K562 (cell line): ENCODE results near the gene OR10P1. TPM values are rescaled to one million over a fixed set of nuclear protein-coding genes. Genes with fewer than 3 reads are reported as not detected.

ENCODE experiments used
- ATAC-seq: fragments of 200-7000 bp; cut with Tn5 transposase; 3 replicates; pipeline ENCODE4 v1.9.1; 2020; ENCODE audit warnings: moderate library complexity
- BruUV-seq: library from RNA; stranded (reverse); fragments of 400-500 nt; replicated peaks from 2 replicates; lab custom pipeline; 2021; lab: Mats Ljungman, UMichigan
- CTCF ChIA-PET: fragments of 300-600 bp; formaldehyde crosslinking; extraction: SDS; loops from one replicate; lab custom pipeline; 2021; ENCODE audit warnings: low intra/inter-chr PET ratio; lab: Yijun Ruan, JAX
- POLR2A ChIA-PET: fragments of 300-600, 350-650 bp; sonication (Branson Sonifier 250); formaldehyde crosslinking; extraction: SDS; loops from one replicate; lab custom pipeline; 2021; ENCODE audit warnings: antibody characterized with exemption, inconsistent platforms; lab: Yijun Ruan, JAX
- DNase-seq, 4 experiments: peaks; one replicate each; pipeline versions ENCODE4 v3.0.0 to v3.0.0-alpha.2; 2011 to 2018; ENCODE audit warnings: low spot score in 3 of 4, mixed read lengths in 3 of 4; ENCODE audit errors: extremely low read depth in 1 of 4
- FAIRE-seq: peaks from 2 replicates; lab custom pipeline; 2011; peaks lifted over from hg19 to GRCh38; lab: Jason Lieb, UNC
- H2AFZ ChIP-seq: 2 replicates; pipeline ENCODE4 v1.6.0; 2011; ENCODE audit warnings: low read depth, low read length, control low read depth, inconsistent platforms
- H3K27ac ChIP-seq: fragments of 200-600 bp; 3 replicates; pipeline ENCODE4 v1.8.0; 2011; ENCODE audit warnings: low read depth, mild to moderate bottlenecking, control low read depth, inconsistent platforms, low read length, moderate library complexity, mixed read lengths; ENCODE audit errors: extremely low read depth
- H3K27me3 ChIP-seq, 2 experiments: fragments of 300-600 bp in 1 of 2; 2 replicates in 1 of 2; 3 replicates in 1 of 2; pipeline versions ENCODE4 v1.6.0 to v1.8.0; 2011; ENCODE audit warnings: inconsistent platforms in 2 of 2, low read length in 2 of 2, mild to moderate bottlenecking in 1 of 2, mixed read lengths in 1 of 2, moderate library complexity in 1 of 2; ENCODE audit not compliant: control insufficient read depth in 2 of 2, insufficient read depth in 2 of 2
- H3K36me3 ChIP-seq: fragments of 300-600 bp; 3 replicates; pipeline ENCODE4 v1.8.0; 2011; ENCODE audit warnings: mild to moderate bottlenecking, low read length, inconsistent platforms; ENCODE audit not compliant: control insufficient read depth, insufficient read depth
- H3K4me1 ChIP-seq, 2 experiments: fragments of 200-600 bp in 1 of 2; replicated peaks in 1 of 2; 2 replicates in 1 of 2; 3 replicates in 1 of 2; pipeline versions ENCODE4 v1.5.1 to v1.8.0; 2011; ENCODE audit warnings: inconsistent platforms in 2 of 2, low read length in 2 of 2, mild to moderate bottlenecking in 1 of 2, mixed read lengths in 1 of 2, moderate library complexity in 1 of 2; ENCODE audit not compliant: control insufficient read depth in 2 of 2, insufficient read depth in 2 of 2
- H3K4me2 ChIP-seq: 2 replicates; pipeline ENCODE4 v1.6.1; 2011; ENCODE audit warnings: low read length, control low read depth, inconsistent platforms, mixed read lengths; ENCODE audit not compliant: insufficient read depth
- H3K4me3 ChIP-seq: fragments of 200-600 bp; sonication (generic), shearing (Covaris generic); 2 replicates; pipeline ENCODE4 v1.5.1; 2016; ENCODE audit warnings: control low read depth, inconsistent platforms
- H3K79me2 ChIP-seq: fragments of 200-600 bp; 3 replicates; pipeline ENCODE4 v1.8.0; 2011; ENCODE audit warnings: low read length, inconsistent platforms; ENCODE audit not compliant: control insufficient read depth, insufficient read depth
- H3K9ac ChIP-seq, 2 experiments: 2 replicates each; pipeline versions ENCODE4 v1.6.0 to v1.6.1; 2011; ENCODE audit warnings: low read depth in 2 of 2, low read length in 2 of 2, control low read depth in 1 of 2, inconsistent platforms in 1 of 2, mild to moderate bottlenecking in 1 of 2, mixed read lengths in 1 of 2; ENCODE audit not compliant: insufficient read depth in 1 of 2
- H3K9me1 ChIP-seq: one replicate; pipeline ENCODE4 v1.6.0; 2011; ENCODE audit warnings: inconsistent platforms, mild to moderate bottlenecking, low read length, moderate library complexity; ENCODE audit not compliant: control insufficient read depth, insufficient read depth
- H3K9me3 ChIP-seq: replicated peaks from 2 replicates; pipeline ENCODE4 v1.5.1; 2011; ENCODE audit warnings: low read depth, low read length, inconsistent platforms; ENCODE audit not compliant: control insufficient read depth, insufficient read depth
- H4K20me1 ChIP-seq: replicated peaks from 2 replicates; pipeline ENCODE4 v1.6.1; 2011; ENCODE audit warnings: low read length, inconsistent platforms, mixed read lengths; ENCODE audit not compliant: control insufficient read depth, insufficient read depth
- CHD2 ChIP-seq: IDR thresholded peaks from 2 replicates; pipeline ENCODE4 v1.6.1; 2011; ENCODE audit warnings: low read depth, low read length
- CREB1 ChIP-seq, 2 experiments: sonication (generic) in 1 of 2; formaldehyde crosslinking in 1 of 2; IDR thresholded peaks; 2 replicates each; pipeline versions ENCODE4 v1.6.1 to v1.8.0; 2012 to 2022; ENCODE audit warnings: inconsistent platforms in 1 of 2, mild to moderate bottlenecking in 1 of 2, missing genetic modification reagents in 1 of 2, moderate library complexity in 1 of 2
- KAT2B ChIP-seq: IDR thresholded peaks from one replicate; pipeline ENCODE4 v1.6.1; 2012; ENCODE audit warnings: low read depth, mild to moderate bottlenecking, control low read depth, inconsistent platforms, low read length, moderate library complexity
- SMAD4 ChIP-seq: fragments of 250-450 bp; sonication (Bioruptor Pico); conservative IDR thresholded peaks from 2 replicates; pipeline ENCODE4 v1.8.0; 2021; ENCODE audit warnings: inconsistent platforms, mild to moderate bottlenecking, moderate library complexity
- SNRNP70 ChIP-seq: fragments of 200-400 bp; formaldehyde crosslinking; optimal IDR thresholded peaks from 2 replicates; pipeline ENCODE3; 2017; ENCODE audit warnings: low read depth, low read length
- YY1 ChIP-seq, 3 experiments: IDR thresholded peaks; 2 replicates each; pipeline ENCODE4 v1.6.1; 2011; ENCODE audit warnings: low read length in 2 of 3, mild to moderate bottlenecking in 2 of 3, moderate library complexity in 2 of 3, borderline replicate concordance in 1 of 3, control low read depth in 1 of 3, low read depth in 1 of 3; ENCODE audit not compliant: insufficient read depth in 3 of 3, insufficient replicate concordance in 2 of 3, control insufficient read depth in 1 of 3, insufficient read length in 1 of 3; ENCODE audit errors: extremely low read depth in 1 of 3
- ZC3H4 ChIP-seq: sonication (generic); formaldehyde crosslinking; IDR thresholded peaks from 2 replicates; pipeline ENCODE4 v1.9.0; 2021; ENCODE audit warnings: missing genetic modification reagents, borderline replicate concordance
- ZNF583 ChIP-seq: fragments of 250-450 bp; sonication (Bioruptor Pico); IDR thresholded peaks from 2 replicates; pipeline ENCODE4 v1.4.0; 2020
- ZNF644 ChIP-seq: fragments of 200-800 bp; sonication (Bioruptor generic); IDR thresholded peaks from 2 replicates; pipeline ENCODE4 v1.6.1; 2016; ENCODE audit warnings: low read depth, missing genetic modification characterization, missing compliant biosample characterization
- WGBS: fragments of 100-300 bp; shearing (Covaris generic); methylation state at CpG from one replicate; pipeline ENCODE4 v1.1.6; 2016; ENCODE audit warnings: low coverage, mixed read lengths; ENCODE audit not compliant: insufficient coverage; ENCODE audit errors: missing lambda C conversion rate; 5-methylcytosine and 5-hydroxymethylcytosine counted together
- in situ Hi-C: fragments of 300-500 bp; cut with MboI; formaldehyde crosslinking; loops from 4 replicates; pipeline ENCODE4 v1.15.0; 2018; ENCODE audit warnings: inconsistent platforms, mixed read lengths
- intact Hi-C: fragments of 100-400 bp; cut with micrococcal nuclease; formaldehyde crosslinking; loops from 2 replicates; pipeline ENCODE4 v1.14.2; 2022
- polyA plus RNA-seq, 8 experiments: library from polyadenylated mRNA; depleted of rRNA in 4 of 8; stranded (reverse) in 5 of 8; unstranded in 3 of 8; fragments of >200 nt; fragmentation: Nextera tagmentation in 2 of 8; fragmentation: Illumina TruSeq in 1 of 8; extraction: Ambion mirVana in 2 of 8; extraction: Trizol in 1 of 8; gene quantifications; 2 replicates each; pipeline versions ENCODE4 v1.2.1 to v1.2.3, GENCODE V29; 2011 to 2014; ENCODE audit warnings: inconsistent platforms in 1 of 8, missing spikeins in 1 of 8
- total RNA-seq, 7 experiments: library from RNA; depleted of rRNA in 6 of 7; stranded (reverse); fragments of >200 nt in 6 of 7; fragmentation: Illumina TruSeq in 2 of 7; extraction: Trizol in 2 of 7; gene quantifications; 2 replicates each; pipeline versions ENCODE4 v1.2.1 to v1.2.3, GENCODE V29; 2011 to 2021; ENCODE audit warnings: low replicate concordance in 1 of 7
- TF ChIP-seq, protein P1 (sequence below): fragments of 200-600 bp; sonication (generic); IDR thresholded peaks from one replicate; pipeline ENCODE4 v1.6.1; 2012; ENCODE audit warnings: mild to moderate bottlenecking, low read depth, low read length, inconsistent platforms

OR10P1 gene
- total and polyA plus RNA-seq, 9 of the 15 experiments (the other 6 are each of a cell fraction or from before 2014, with no cell fraction given), result not detected

DNA sequence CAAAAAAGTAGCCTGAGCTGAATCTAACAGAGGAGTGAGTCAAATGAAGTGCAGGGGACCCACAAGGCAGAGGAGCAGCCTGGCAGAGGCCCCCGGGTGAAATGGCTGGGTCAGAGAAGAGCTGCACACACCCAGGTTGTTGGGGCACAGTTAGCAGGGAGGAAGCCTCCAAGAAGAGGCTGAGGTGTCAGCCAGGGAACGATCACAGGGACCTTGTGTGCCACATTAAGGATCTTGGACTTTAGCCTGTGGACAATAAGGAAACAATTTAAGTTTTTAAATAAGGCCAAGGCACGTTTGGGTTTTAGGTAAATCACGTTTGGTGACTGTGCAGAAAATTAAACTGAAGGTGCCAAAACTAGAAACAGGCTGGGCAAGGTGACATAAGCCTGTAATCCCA, 35.1 kb downstream of the OR10P1 start:
- Histone ChIP-seq H3K9ac (peak overlapping the region in 1 of 2 experiments; percentile 57; a peak in 1 of 4 replicates), H3K27ac (no peak overlapping the region), H3K4me3 (no peak overlapping the region), H2AFZ (no peak overlapping the region), H3K9me3 (no peaks in the 10 kb centered on the region), H3K79me2 (no peaks in the 10 kb centered on the region), H3K36me3 (no peaks in the 10 kb centered on the region), H3K27me3 (peaks cover 1 to 4% of the 10 kb centered on the region in 2 experiments; a peak in 3 of 5 replicates), H3K4me2 (no peak overlapping the region), H3K9me1 (no peaks in the 10 kb centered on the region), H4K20me1 (no peaks in the 10 kb centered on the region), H3K4me1 (no peaks in the 10 kb centered on the region)
- WGBS, result 2% methylated on average over 4 of the region's 4 CpGs
- TF ChIP-seq SNRNP70 (no peak), ZC3H4 (no peak), ZNF583 (CRISPR knock-in tag) (no peak), CHD2 (no peak), YY1 (IDR thresholded peaks at IDR 0.05; ENCODE audit: borderline replicate concordance in 1 of 3, control insufficient read depth in 1 of 3, extremely low read depth in 1 of 3, insufficient read depth in 3 of 3, insufficient read length in 1 of 3, insufficient replicate concordance in 2 of 3, low read depth in 1 of 3, low read length in 2 of 3) (no peak), SMAD4 (CRISPR knock-in tag) (no peak), KAT2B (no peak), ZNF644 (tag) (no peak), CREB1 (IDR thresholded peaks at IDR 0.05) (no peak), CREB1 (CRISPR knock-in tag; IDR thresholded peaks at IDR 0.05) (no peak)
- TF ChIP-seq, protein P1, sequence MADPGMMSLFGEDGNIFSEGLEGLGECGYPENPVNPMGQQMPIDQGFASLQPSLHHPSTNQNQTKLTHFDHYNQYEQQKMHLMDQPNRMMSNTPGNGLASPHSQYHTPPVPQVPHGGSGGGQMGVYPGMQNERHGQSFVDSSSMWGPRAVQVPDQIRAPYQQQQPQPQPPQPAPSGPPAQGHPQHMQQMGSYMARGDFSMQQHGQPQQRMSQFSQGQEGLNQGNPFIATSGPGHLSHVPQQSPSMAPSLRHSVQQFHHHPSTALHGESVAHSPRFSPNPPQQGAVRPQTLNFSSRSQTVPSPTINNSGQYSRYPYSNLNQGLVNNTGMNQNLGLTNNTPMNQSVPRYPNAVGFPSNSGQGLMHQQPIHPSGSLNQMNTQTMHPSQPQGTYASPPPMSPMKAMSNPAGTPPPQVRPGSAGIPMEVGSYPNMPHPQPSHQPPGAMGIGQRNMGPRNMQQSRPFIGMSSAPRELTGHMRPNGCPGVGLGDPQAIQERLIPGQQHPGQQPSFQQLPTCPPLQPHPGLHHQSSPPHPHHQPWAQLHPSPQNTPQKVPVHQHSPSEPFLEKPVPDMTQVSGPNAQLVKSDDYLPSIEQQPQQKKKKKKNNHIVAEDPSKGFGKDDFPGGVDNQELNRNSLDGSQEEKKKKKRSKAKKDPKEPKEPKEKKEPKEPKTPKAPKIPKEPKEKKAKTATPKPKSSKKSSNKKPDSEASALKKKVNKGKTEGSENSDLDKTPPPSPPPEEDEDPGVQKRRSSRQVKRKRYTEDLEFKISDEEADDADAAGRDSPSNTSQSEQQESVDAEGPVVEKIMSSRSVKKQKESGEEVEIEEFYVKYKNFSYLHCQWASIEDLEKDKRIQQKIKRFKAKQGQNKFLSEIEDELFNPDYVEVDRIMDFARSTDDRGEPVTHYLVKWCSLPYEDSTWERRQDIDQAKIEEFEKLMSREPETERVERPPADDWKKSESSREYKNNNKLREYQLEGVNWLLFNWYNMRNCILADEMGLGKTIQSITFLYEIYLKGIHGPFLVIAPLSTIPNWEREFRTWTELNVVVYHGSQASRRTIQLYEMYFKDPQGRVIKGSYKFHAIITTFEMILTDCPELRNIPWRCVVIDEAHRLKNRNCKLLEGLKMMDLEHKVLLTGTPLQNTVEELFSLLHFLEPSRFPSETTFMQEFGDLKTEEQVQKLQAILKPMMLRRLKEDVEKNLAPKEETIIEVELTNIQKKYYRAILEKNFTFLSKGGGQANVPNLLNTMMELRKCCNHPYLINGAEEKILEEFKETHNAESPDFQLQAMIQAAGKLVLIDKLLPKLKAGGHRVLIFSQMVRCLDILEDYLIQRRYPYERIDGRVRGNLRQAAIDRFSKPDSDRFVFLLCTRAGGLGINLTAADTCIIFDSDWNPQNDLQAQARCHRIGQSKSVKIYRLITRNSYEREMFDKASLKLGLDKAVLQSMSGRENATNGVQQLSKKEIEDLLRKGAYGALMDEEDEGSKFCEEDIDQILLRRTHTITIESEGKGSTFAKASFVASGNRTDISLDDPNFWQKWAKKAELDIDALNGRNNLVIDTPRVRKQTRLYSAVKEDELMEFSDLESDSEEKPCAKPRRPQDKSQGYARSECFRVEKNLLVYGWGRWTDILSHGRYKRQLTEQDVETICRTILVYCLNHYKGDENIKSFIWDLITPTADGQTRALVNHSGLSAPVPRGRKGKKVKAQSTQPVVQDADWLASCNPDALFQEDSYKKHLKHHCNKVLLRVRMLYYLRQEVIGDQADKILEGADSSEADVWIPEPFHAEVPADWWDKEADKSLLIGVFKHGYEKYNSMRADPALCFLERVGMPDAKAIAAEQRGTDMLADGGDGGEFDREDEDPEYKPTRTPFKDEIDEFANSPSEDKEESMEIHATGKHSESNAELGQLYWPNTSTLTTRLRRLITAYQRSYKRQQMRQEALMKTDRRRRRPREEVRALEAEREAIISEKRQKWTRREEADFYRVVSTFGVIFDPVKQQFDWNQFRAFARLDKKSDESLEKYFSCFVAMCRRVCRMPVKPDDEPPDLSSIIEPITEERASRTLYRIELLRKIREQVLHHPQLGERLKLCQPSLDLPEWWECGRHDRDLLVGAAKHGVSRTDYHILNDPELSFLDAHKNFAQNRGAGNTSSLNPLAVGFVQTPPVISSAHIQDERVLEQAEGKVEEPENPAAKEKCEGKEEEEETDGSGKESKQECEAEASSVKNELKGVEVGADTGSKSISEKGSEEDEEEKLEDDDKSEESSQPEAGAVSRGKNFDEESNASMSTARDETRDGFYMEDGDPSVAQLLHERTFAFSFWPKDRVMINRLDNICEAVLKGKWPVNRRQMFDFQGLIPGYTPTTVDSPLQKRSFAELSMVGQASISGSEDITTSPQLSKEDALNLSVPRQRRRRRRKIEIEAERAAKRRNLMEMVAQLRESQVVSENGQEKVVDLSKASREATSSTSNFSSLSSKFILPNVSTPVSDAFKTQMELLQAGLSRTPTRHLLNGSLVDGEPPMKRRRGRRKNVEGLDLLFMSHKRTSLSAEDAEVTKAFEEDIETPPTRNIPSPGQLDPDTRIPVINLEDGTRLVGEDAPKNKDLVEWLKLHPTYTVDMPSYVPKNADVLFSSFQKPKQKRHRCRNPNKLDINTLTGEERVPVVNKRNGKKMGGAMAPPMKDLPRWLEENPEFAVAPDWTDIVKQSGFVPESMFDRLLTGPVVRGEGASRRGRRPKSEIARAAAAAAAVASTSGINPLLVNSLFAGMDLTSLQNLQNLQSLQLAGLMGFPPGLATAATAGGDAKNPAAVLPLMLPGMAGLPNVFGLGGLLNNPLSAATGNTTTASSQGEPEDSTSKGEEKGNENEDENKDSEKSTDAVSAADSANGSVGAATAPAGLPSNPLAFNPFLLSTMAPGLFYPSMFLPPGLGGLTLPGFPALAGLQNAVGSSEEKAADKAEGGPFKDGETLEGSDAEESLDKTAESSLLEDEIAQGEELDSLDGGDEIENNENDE, result no peak
- POLR2A ChIA-PET, result interaction anchor here (1.1 kb wide), 1 partner anchor 23 kb away, joined by 3 read pairs; no protein-coding TSS in a partner anchor
- CTCF ChIA-PET, result no interaction called here
- FAIRE-seq (no peak), DNase-seq (no peak), ATAC-seq (no peak)
- no TSS peak for BruUV-seq
- intact Hi-C loops (no loop called here), in situ Hi-C loops (no loop called here)
